Right lobe of liver (tissue), 6 donors: ENCODE results near the gene AKAP8L. TPM values are rescaled to one million over a fixed set of nuclear protein-coding genes. Genes with fewer than 3 reads are reported as not detected.

ENCODE experiments used
- ATAC-seq, 4 donors: fragments of 200-7000 bp; cut with Tn5 transposase; one replicate each; pipeline ENCODE4 v1.9.1; 2020; ENCODE audit warnings: mild to moderate bottlenecking in 4 of 4, moderate library complexity in 4 of 4
- DNase-seq, 3 donors: peaks; one replicate each; pipeline ENCODE4 v3.0.0-alpha.2; 2020
- H3K27ac ChIP-seq, 3 donors: fragments of 200-600 bp; one replicate each; pipeline ENCODE4 v1.8.0; 2022
- H3K27me3 ChIP-seq, 2 donors: fragments of 200-600 bp; one replicate each; pipeline ENCODE4 v1.8.0; 2022
- H3K36me3 ChIP-seq, 4 donors: fragments of 200-600 bp; sonication (generic) in 1 of 4; one replicate each; pipeline versions ENCODE4 v1.5.1 to v1.8.0; 2017 to 2022; ENCODE audit warnings: control low read depth in 1 of 4
- H3K4me1 ChIP-seq, 4 donors: fragments of 200-600 bp; sonication (generic) in 1 of 4; one replicate each; pipeline versions ENCODE4 v1.5.1 to v1.8.0; 2017 to 2022; ENCODE audit warnings: control low read depth in 1 of 4
- H3K4me3 ChIP-seq, 3 donors: fragments of 200-600 bp; one replicate each; pipeline ENCODE4 v1.8.0; 2022
- H3K9me3 ChIP-seq, 4 donors: fragments of 200-600 bp; sonication (generic) in 1 of 4; one replicate each; pipeline versions ENCODE4 v1.5.1 to v1.8.0; 2017 to 2022; ENCODE audit warnings: control low read depth in 1 of 4
- POLR2A ChIP-seq: fragments of 450-650 bp; IDR thresholded peaks from one replicate; pipeline ENCODE4 v1.6.1; 2017; ENCODE audit warnings: antibody characterized with exemption, mild to moderate bottlenecking
- WGBS: methylation state at CpG from one replicate; pipeline ENCODE4 v1.1.6; 2018; ENCODE audit warnings: low coverage, low lambda C conversion rate; ENCODE audit not compliant: insufficient coverage; ENCODE audit errors: missing lambda C conversion rate; 5-methylcytosine and 5-hydroxymethylcytosine counted together
- intact Hi-C, 2 donors: fragments of 100-400 bp; cut with DNase I; formaldehyde crosslinking; loops; one replicate each; pipeline versions ENCODE4 v1.11.2 to v1.14.1; 2022
- total RNA-seq, 6 experiments: library from RNA; depleted of rRNA in 2 of 6; stranded (reverse); fragments of >200 nt in 2 of 6; fragmentation: NEBNext Ultra II Directional in 3 of 6; extraction: Animal tissue kit (Norgen Biotek cat#: 25700) in 3 of 6; gene quantifications; one replicate each; pipeline versions ENCODE4 v1.1.0 to v1.2.4, GENCODE V29; 2016 to 2023
- TF ChIP-seq, protein P1 (sequence below), 4 donors: fragments of 200-600 bp in 3 of 4; fragments of 450-650 bp in 1 of 4; IDR thresholded peaks; one replicate each; pipeline versions ENCODE4 v1.5.1 to v1.8.0; 2016 to 2022; ENCODE audit warnings: antibody characterized with exemption in 4 of 4, mild to moderate bottlenecking in 2 of 4
- donor health status: DM: no; HTN: yes; CAD: no.
- donor health status: DM: no; HTN: no; CAD: no.
- donor health status: DM: no; HTN: no; CAD: no.
- donor health status: DM: no; HTN: yes; CAD: no.
- donor health status: DM: no; HTN: yes; CAD: no.

Gene AKAP8L
- total RNA-seq, 6 experiments from 2014 or later: 27.4 to 69.4 (median 49.6) TPM

DNA sequence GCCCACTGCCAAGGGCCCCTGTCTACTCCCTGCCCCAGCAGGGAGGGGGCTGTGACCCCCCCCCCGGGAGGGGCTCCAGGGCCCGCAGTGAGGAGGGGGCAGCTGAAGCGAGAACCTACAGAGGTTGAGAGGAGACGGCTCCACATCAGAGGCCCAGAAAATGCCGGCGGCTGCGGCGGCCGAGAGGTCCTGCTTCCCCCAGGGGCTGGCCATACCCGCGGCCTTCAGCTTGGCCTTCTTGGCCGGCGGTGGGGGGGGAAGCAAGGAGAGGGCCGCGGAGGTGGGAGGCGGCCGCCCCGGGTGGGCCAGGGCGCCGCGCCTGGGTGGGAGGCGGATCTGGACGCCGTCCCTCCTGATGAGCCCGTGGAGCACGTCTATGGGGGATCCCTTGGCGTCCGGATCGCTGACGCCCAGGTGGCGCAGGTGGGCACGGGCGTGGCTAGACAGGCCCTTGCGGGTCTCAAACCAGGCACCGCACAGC, 9.2 kb upstream of the AKAP8L start:
- DNase-seq (no peak), ATAC-seq (no peak)
- intact Hi-C loops: no loop called here
- Histone ChIP-seq H3K27me3 (no peaks in the 10 kb centered on the region), H3K9me3 (no peaks in the 10 kb centered on the region), H3K27ac (no peak overlapping the region), H3K4me1 (peaks cover 0 to 26% (median 6%) of the 10 kb centered on the region in 4 donors), H3K36me3 (peaks cover 0 to 30% (median 6%) of the 10 kb centered on the region in 4 donors), H3K4me3 (no peak overlapping the region)
- TF ChIP-seq, protein P1, sequence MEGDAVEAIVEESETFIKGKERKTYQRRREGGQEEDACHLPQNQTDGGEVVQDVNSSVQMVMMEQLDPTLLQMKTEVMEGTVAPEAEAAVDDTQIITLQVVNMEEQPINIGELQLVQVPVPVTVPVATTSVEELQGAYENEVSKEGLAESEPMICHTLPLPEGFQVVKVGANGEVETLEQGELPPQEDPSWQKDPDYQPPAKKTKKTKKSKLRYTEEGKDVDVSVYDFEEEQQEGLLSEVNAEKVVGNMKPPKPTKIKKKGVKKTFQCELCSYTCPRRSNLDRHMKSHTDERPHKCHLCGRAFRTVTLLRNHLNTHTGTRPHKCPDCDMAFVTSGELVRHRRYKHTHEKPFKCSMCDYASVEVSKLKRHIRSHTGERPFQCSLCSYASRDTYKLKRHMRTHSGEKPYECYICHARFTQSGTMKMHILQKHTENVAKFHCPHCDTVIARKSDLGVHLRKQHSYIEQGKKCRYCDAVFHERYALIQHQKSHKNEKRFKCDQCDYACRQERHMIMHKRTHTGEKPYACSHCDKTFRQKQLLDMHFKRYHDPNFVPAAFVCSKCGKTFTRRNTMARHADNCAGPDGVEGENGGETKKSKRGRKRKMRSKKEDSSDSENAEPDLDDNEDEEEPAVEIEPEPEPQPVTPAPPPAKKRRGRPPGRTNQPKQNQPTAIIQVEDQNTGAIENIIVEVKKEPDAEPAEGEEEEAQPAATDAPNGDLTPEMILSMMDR (IDR thresholded peaks at IDR 0.05): no peak
- no peak for TF ChIP-seq POLR2A
- WGBS: no CpG with 5 or more reads among the region's 35 CpGs

DNA sequence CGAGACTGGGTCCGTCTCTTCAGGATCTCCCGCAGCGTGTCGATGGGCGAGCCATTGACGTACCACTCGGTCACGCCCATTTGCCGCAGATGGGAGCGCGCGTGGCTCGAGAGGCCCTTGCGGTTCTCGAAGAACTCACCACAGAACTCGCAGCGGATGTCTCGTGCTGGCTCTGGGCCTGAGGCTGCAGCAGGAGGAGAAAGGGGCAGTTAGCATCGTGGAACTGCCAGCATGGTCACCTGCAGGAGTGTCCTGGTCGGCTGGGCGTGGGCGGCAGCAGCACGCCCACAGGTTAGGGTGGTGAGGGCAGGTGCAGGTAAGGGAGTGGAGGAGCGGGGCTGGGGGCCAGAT, 8.5 kb upstream of the AKAP8L start:
- no peak overlapping the region for H3K27ac ChIP-seq
- H3K36me3 ChIP-seq: peaks cover 0 to 35% (median 6%) of the 10 kb centered on the region in 4 donors
- ATAC-seq (no peak), DNase-seq (no peak)
- no peaks in the 10 kb centered on the region for H3K27me3 ChIP-seq
- TF ChIP-seq, protein P1 (IDR thresholded peaks at IDR 0.05): no peak
- TF ChIP-seq POLR2A: no peak
- peaks cover 0 to 31% (median 8%) of the 10 kb centered on the region in 4 donors for H3K4me1 ChIP-seq
- no peak overlapping the region for H3K4me3 ChIP-seq
- H3K9me3 ChIP-seq: no peaks in the 10 kb centered on the region
- WGBS: 97% methylated on average over 17 of the region's 25 CpGs
- intact Hi-C loops: no loop called here

DNA sequence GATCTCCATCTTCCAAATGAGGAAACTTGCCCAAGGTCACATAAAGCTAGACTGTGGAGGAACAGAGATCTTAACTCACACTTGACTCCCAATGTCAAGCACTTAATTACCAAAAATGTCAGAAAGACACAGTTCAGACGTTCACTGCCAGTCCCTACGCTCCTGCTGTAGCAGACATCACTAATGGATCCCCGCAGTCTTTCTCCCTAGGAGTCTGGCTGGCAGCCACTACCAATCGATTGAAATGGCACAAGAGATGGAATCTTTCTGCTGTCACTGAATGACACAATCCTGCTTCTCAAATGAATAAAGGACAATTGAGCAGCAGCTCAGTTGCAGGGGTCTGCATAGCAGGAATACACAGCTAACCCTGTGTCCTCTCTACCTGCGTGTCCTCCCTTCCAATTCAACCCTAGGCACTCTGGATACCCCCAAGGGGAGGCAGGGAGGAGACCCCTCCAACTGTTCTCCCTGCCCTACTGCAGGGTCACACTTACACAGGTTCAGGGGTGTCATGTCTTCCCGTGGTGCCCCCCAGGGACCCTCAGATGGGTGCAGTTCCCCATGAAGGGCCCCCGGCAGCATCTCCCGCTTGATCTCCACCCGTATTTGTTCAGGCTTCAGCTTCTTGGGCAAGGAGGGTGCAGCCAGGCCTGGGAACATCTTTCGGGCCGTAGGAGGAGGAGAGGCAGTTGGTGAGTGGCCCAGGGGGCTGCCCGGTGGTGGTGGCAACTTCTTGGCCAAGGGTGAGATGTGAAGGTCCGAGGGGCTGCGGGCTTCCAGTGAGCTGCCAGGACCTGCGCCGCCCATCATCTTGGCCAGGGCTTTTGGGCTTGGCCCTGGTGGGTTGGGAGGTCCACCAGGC, 7.9 kb upstream of the AKAP8L start:
- Histone ChIP-seq H3K4me3 (no peak overlapping the region), H3K27me3 (no peaks in the 10 kb centered on the region), H3K9me3 (no peaks in the 10 kb centered on the region), H3K36me3 (peaks cover 0 to 35% (median 6%) of the 10 kb centered on the region in 4 donors), H3K27ac (peak overlapping the region in 1 of 3 donors; percentile 10), H3K4me1 (peaks cover 0 to 35% (median 10%) of the 10 kb centered on the region in 4 donors)
- 45% methylated on average over 5 of the region's 16 CpGs for WGBS
- no peak for TF ChIP-seq POLR2A
- TF ChIP-seq, protein P1 (IDR thresholded peaks at IDR 0.05): no peak
- peak; percentile 19 to 60 (median 53) for ATAC-seq
- intact Hi-C loops: no loop called here
- peak; percentile 68 to 89 (median 69) for DNase-seq

DNA sequence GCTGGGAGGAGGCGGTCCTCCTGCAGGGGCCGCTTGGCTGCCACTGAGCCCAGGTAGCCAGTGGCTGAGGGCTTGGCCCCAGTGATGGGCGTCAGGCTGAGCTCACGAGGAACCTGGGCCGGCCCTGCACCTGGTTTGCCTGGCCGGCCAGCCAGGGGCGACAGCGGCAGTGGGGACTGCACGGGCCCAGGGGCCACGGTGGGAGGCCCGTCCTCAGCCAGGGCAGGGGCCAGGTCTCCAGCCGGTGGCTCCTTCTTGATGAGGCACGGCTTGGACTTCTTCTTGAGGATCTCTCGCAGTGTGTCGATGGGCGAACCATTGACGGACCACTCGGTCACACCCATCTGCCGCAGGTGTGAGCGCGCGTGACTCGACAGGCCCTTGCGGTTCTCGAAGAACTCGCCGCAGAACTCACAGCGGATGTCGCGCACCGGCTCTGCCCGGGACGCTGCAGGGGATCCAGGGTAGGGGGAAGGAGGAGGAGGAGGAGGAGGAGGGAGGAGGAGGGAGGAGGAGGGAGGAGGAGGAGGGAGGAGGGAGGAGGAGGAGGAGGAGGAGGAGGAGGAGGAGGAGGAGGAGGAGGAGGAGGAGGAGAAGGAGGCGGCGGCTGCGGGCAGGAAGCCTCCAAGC, 6.6 kb upstream of the AKAP8L start:
- TF ChIP-seq, protein P1 (IDR thresholded peaks at IDR 0.05): no peak
- TF ChIP-seq POLR2A: no peak
- peaks cover 0 to 35% (median 6%) of the 10 kb centered on the region in 4 donors for H3K36me3 ChIP-seq

More for the DNA sequence above, 6.6 kb upstream of the AKAP8L start:
- H3K9me3 ChIP-seq: no peaks in the 10 kb centered on the region
- H3K27me3 ChIP-seq: no peaks in the 10 kb centered on the region
- WGBS: 93% methylated on average over 5 of the region's 36 CpGs
- ATAC-seq: no peak
- H3K4me1 ChIP-seq: peaks cover 2 to 31% (median 9%) of the 10 kb centered on the region in 4 donors
- intact Hi-C loops: no loop called here
- no peak for DNase-seq
- no peak overlapping the region for H3K27ac ChIP-seq
- no peak overlapping the region for H3K4me3 ChIP-seq
